ENCODE results near the gene SLC9A3.

DNA sequence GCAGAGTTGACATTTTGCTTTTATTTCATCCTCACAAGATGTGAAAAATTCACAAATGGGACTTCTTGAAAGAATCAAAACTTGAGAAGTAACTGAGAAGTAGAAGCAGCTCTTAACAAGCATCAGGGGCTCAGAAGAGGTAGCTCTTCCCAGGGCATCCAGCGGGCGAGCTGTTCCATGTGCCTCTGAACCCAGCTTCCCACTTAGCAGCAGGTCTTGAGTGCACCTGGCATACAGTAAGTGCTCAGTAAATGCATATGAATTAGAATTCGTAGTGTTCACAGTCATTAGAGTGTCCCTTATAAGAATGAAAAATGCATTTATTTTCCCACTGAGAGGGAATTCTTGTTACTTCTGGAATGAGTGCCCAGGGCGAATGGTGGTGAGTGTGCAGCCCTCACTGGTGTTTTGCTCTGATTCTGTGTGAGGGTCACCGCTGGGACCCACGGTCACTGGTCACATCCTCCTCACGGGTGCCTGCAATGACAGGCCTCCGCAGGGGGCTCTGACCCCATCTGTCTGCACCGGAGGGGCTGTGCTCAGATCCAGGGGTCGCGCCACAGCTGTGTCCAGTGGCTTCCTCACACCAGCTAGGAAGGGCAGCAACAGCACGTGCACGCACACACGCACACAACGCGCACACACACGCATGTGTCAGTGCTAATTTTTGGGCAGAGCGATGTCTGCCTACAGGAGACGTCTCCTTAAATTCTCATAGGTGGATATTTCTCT, 54.3 kb downstream of the SLC9A3 start:
- TF ChIP-seq, protein P1, sequence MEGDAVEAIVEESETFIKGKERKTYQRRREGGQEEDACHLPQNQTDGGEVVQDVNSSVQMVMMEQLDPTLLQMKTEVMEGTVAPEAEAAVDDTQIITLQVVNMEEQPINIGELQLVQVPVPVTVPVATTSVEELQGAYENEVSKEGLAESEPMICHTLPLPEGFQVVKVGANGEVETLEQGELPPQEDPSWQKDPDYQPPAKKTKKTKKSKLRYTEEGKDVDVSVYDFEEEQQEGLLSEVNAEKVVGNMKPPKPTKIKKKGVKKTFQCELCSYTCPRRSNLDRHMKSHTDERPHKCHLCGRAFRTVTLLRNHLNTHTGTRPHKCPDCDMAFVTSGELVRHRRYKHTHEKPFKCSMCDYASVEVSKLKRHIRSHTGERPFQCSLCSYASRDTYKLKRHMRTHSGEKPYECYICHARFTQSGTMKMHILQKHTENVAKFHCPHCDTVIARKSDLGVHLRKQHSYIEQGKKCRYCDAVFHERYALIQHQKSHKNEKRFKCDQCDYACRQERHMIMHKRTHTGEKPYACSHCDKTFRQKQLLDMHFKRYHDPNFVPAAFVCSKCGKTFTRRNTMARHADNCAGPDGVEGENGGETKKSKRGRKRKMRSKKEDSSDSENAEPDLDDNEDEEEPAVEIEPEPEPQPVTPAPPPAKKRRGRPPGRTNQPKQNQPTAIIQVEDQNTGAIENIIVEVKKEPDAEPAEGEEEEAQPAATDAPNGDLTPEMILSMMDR (IDR thresholded peaks at IDR 0.05; ENCODE audit: low read length): no peak
- no peak for TF ChIP-seq EZH2 (IDR thresholded peaks at IDR 0.05; ENCODE audit: borderline replicate concordance, low read length)
